ENCODE measurements around the gene SOWAHA.
A peak's percentile ranks its signal among the peaks of the same experiment; 100 is the strongest.

SOWAHA gene

DNA sequence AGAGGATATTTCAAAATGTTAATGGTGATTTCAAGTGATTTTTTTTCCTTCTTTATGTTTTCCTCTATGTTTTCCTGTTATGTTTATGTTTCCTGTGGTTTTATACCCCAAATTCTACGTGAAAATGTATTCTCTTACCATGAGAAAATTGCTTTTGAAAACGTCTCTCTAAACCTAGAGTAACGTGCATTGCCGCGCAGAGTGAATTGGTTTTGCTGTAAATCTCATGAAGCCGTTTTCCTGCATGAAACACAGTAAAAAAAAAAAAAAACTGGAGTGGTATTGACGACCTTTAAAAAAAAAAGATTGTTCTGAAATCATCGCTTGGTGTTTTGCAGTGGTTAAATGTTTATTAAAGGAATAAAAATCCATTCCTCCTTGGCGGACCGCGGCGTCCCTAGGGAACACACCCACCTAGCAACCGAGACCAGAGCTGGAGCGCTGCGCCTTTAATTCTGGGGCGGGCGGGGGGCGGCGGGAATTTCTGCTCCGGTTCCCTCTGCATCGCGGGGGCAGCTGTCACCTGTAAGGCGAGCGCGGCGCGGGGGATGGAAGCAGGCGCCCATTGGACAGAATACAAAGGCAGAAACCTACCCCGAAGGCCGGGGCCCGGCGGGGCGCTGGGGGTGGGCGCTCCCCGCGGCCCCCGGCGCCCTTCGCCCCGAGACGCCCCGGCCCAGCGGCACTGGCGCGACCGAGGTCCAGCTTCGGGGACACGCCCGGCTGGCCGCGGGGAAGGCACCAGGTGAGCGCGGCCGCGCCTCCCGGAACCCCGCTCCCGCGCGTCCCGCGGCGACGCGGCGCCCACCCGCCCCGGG, at the start of gene SOWAHA:
Gene SOWAHA (plus strand): TSS at position 522 of the 818 bp plus-strand sequence. CDS start 320 bp downstream, outside the sequence.
- H3K4me1 Mint-ChIP-seq, result peaks cover 11% of the 10 kb centered on the region
- DNase-seq, result no peak
- no peak within 1 kb of the TSS for H3K27ac Mint-ChIP-seq
- peak within 1 kb of the TSS; percentile 68 to 73 for H3K4me3 Mint-ChIP-seq
- ATAC-seq, result peak; percentile 29
- H3K27me3 Mint-ChIP-seq, result peaks cover 60% of the 10 kb centered on the region
- no peaks in the 10 kb centered on the region for H3K9me3 Mint-ChIP-seq

DNA sequence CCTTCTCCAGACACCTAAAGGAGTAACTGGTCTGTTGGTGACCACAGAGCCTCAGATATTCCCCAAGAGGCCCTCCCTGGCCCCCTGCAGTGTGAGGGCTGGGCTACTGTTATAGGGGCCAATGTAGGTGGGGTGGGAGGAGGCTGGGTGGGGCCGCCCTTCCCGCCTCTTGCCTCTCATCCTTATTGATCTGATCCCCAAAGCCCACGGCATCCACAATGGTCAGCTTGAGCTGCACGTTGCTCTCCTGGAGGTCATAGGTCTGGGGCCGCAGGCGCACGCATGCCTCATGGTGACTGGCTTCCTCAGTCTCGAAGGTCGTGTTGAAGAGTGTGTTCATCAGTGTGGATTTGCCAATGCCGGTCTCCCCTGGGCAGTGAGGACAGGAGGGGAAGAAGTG, 49.1 kb upstream of the SOWAHA start:
- ATAC-seq (no peak), DNase-seq (no peak)
- Mint-ChIP-seq H3K4me1 (peaks cover 7% of the 10 kb centered on the region), H3K4me3 (no peak overlapping the region), H3K9me3 (no peaks in the 10 kb centered on the region), H3K27me3 (no peaks in the 10 kb centered on the region), H3K27ac (no peak overlapping the region)

DNA sequence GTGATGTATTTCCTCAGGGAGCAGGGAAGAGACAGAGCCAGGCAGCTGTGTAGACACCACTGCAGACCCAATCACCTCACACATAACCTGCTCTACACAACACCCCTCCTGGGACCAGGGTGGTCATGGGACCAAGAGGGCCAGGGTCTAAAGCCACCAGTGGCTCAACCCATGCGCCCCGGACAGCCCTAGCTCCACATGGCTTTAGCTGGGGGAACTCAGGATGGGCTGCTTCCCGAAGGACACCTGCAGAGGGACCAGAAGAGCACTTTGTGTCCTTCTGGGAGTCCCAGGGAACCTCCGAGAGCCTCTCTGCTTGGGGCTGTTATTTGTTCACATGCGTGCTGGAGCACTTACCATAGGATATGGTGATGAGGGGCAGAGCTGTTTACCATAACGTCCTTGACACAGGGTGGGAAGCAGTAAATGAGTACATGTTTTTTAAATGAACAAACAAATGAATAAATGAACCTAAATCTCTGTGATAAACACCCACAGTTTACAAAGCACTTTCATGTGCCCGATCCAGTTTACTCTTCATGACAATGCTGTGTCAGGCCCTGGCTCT, 48.3 kb upstream of the SOWAHA start:
- no peak overlapping the region for H3K4me3 Mint-ChIP-seq
- H3K4me1 Mint-ChIP-seq, result peaks cover 7% of the 10 kb centered on the region
- ATAC-seq (no peak), DNase-seq (no peak)
- no peaks in the 10 kb centered on the region for H3K27me3 Mint-ChIP-seq
- no peaks in the 10 kb centered on the region for H3K9me3 Mint-ChIP-seq
- no peak overlapping the region for H3K27ac Mint-ChIP-seq

DNA sequence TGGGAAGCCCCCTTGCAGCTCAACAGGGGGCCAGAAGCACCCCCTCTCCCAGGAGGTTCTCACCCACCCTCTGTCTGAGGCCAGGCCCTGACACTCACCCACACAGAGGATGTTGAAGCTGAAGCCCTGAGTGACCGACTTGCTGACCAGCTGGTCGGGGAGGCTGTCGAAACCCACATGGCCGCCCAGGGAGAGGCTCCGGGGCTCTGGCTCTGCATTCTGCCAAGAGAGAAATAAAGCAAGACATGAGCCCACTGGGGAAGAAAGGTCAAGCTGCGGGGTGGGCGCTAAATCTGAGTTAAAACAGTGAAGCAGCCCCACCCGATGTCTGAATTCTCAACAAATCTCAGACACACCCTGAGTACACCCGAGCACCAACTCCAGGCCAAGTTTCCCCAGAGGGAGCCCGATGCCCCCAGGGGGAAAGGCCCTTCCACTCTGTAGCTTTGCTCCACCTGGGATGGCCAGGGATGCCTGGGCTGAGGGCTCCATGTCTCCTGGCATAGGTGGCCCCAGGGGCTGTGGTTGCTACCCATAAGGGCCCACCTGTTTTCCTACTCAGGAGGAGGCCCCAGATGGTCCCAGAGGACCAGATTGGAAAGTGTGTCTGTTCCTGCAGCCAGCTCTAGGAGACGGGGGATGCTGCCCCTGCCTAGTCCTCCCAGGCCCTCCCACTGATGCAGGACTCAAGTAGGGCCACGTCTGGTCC, 47.6 kb upstream of the SOWAHA start:
- H3K27ac Mint-ChIP-seq, result peak overlapping the region in 1 of 2 donors; percentile 22
- H3K27me3 Mint-ChIP-seq, result no peaks in the 10 kb centered on the region
- ATAC-seq, result no peak

DNA sequence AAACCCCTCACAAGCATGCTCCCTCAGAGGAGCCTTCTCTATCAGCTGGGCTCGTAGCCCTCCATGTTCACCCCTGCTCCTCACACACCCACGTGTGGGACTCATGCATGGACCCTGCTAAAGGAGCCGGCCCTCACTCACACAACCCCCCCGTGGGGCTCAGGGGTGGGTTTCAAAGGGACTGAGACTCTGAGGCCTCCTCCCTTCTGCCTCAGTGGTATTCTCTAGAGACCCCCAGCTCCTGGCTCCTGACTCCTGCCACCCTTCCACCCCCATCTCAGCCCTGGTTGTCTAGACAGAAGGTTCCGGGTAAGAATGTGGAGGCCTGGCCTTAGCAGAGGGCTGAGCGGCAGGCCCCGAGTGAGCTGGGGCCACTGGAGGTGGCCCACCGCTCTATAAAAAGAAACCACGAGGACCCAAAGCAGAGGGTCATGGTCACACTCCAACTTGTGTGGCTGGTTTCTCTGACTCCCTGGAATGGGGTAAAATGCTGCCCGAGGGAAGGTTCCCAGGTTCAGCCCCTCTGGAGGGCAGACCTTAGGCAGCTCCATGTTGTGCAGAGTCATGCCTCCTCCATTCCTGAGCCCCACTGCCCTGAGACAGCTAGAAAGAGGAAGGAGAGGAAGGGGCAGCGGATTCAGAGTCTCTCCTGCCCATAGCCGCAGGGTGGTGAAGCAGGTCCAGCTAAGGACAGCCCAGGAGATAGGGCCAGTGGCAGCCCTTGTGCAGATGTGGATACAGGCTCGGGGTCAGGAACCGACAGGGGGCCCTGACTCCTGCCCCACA, 46.9 kb upstream of the SOWAHA start:
- peak overlapping the region in 1 of 2 donors; percentile 22 for H3K27ac Mint-ChIP-seq
- H3K9me3 Mint-ChIP-seq, result no peaks in the 10 kb centered on the region
- no peak overlapping the region for H3K4me3 Mint-ChIP-seq
- peaks cover 7% of the 10 kb centered on the region for H3K4me1 Mint-ChIP-seq
- ATAC-seq (no peak), DNase-seq (no peak)
- H3K27me3 Mint-ChIP-seq, result no peaks in the 10 kb centered on the region

More for the DNA sequence above, 47.6 kb upstream of the SOWAHA start:
- Mint-ChIP-seq H3K9me3 (no peaks in the 10 kb centered on the region), H3K4me3 (no peak overlapping the region), H3K4me1 (peaks cover 7% of the 10 kb centered on the region)
- no peak for DNase-seq

DNA sequence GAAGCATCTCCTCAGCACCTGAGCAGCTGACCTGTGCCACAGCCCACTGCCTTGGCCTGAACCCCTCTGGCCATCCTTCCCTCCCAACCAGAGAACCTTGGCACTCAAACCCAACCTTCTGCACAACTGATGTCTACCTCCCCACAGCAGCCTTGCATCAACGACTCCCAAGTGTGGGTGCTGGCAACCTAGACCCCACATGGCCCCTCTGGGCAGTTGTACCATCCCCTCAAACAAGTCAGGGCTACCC, 46.4 kb upstream of the SOWAHA start:
- DNase-seq, result no peak
- Mint-ChIP-seq H3K4me3 (no peak overlapping the region), H3K4me1 (peaks cover 7% of the 10 kb centered on the region), H3K27ac (no peak overlapping the region), H3K9me3 (no peaks in the 10 kb centered on the region), H3K27me3 (no peaks in the 10 kb centered on the region)
- no peak for ATAC-seq

DNA sequence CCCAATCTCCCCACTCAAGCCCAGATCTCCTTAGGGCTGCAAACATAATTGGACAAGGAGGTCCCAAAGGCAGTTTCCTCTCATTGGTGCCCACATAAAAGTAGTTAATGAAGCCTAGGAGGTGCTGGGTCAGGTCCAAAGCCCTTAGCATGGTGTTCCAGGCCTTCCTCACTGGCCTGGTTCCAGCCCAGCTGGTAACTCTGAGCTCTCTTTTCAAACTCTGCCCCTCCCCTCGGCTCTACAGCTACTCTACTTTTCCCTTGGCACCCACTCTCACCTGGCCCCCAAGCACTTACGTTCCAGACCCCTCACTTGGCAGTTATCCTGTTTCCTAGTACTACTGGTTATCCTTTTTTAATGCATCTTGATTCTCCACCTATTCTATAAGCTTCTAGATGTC, 46.0 kb upstream of the SOWAHA start:
- peaks cover 7% of the 10 kb centered on the region for H3K4me1 Mint-ChIP-seq
- no peak overlapping the region for H3K4me3 Mint-ChIP-seq
- H3K9me3 Mint-ChIP-seq, result no peaks in the 10 kb centered on the region
- no peaks in the 10 kb centered on the region for H3K27me3 Mint-ChIP-seq
- no peak for ATAC-seq
- DNase-seq, result no peak
- no peak overlapping the region for H3K27ac Mint-ChIP-seq

DNA sequence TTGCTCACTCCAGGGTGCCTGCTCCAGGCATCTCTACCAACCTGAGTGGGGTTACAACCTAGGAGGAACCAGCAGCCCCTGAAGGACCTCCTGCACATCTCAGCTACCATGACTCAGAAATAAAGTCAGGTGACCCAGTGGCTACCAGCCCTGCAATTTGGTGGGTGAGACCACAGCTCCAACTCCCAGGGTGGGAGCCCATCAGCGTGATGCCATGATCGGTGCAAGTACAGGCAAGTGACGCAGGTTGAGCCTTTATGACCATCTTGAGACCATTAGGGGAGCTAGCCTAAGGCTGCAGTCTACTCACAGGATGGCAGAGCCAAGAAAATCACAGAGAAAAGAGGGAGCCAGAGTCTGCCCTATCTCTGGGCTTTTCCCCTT, 44.6 kb upstream of the SOWAHA start:
- DNase-seq, result no peak
- Mint-ChIP-seq H3K4me3 (no peak overlapping the region), H3K4me1 (peaks cover 7% of the 10 kb centered on the region), H3K9me3 (no peaks in the 10 kb centered on the region), H3K27ac (no peak overlapping the region), H3K27me3 (no peaks in the 10 kb centered on the region)
- no peak for ATAC-seq

DNA sequence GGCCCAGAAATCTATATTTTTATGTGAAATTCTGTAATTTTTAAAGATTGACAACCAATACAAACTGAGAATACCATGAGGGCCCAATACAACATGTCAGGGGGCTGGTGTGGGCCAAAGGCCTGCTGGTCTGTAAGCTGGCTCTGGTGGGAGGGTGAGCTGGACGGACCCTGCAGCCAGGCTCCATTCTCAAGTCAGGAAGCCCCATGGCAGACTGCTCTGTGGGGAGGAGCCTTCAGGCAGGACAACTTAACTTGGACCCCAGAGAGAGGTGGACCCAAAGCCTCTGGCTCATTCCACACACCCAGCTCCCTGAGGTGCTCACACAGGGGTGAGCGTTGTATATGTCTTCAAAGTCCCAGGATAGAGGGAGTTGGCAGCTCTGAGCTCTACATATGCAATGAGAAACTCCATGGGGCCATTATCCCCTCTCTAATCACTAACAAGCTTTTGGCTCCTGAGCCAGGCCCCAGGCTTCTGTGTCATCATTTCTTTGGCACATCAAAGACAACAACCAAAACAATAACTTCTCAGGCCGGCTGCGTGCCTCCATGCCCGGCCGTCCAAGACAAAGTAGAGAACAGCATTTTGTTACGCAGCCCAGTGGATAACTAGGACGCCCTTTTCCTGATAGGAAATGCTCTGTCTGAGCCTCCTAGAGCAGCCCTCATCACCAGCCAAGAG, 42.5 kb upstream of the SOWAHA start:
- peaks cover 16% of the 10 kb centered on the region for H3K27me3 Mint-ChIP-seq
- ATAC-seq (no peak), DNase-seq (no peak)
- peaks cover 11% of the 10 kb centered on the region for H3K4me1 Mint-ChIP-seq
- H3K9me3 Mint-ChIP-seq, result no peaks in the 10 kb centered on the region
- no peak overlapping the region for H3K27ac Mint-ChIP-seq
- no peak overlapping the region for H3K4me3 Mint-ChIP-seq

DNA sequence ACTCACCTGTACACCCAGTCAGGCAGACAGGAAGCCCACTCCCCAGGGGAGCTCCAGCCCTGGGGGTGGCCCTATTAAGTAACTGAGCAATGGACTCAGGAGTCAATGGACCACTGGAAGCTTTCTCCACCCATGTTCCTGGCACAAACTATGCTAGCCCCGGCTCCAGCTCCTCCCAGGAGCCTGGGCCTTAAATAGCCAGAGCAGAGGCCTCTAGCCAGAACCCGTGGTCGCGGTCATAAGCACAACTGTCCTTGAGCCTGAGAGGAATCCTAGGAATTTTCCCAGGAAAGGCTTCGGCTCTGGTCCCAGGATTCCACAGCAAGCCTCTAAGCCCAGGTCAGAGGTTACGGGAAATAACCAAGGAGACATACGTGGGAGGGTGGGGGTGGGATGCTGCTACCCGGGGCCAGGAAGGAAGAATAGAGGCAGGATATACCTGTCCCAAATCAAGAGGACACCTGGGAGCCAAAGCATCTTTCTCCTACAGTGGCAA, 41.6 kb upstream of the SOWAHA start:
- DNase-seq (no peak), ATAC-seq (no peak)
- peaks cover 20% of the 10 kb centered on the region for H3K4me1 Mint-ChIP-seq
- no peak overlapping the region for H3K4me3 Mint-ChIP-seq
- H3K9me3 Mint-ChIP-seq, result no peaks in the 10 kb centered on the region
- peaks cover 16% of the 10 kb centered on the region for H3K27me3 Mint-ChIP-seq
- no peak overlapping the region for H3K27ac Mint-ChIP-seq

DNA sequence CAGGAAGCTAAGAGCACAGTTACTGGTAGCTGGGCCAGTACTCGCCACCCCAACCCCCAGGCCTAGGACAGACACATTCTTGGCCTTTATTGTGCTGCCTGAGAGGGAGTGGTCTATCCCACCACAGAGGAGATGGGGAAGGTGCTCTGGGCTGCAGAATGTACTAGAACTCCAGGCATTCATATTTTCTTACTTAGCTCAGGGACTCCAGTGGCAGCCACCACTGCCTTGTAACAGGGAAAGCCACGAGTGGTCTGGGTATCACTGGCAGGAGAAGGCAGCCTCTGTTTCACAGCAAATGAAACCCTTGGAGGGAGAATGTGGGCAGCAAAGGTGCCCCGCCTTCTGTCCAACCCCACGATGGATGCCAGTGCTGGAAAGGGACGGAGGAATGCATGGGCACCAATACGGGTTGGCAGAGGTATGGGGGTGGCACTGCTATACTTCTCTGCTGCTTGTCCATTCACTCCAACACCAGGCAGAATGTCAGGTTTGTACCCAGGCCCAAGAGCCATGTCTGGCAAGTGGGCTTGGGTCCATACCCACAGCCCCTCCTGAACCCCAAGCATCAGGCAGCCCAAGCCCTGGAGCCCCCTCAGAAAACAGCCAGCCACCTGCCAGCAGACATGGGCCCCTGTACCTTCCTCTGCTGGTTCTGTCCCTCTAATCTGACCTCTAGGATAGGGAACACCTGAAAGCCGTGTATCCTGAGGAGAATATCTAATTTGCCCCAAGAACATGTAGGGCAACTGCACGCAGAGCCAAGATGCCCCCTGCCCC, 40.6 kb upstream of the SOWAHA start:
- ATAC-seq, result no peak
- no peak overlapping the region for H3K4me3 Mint-ChIP-seq
- H3K27me3 Mint-ChIP-seq, result peaks cover 16% of the 10 kb centered on the region
- DNase-seq, result no peak
- H3K27ac Mint-ChIP-seq, result no peak overlapping the region
- H3K9me3 Mint-ChIP-seq, result no peaks in the 10 kb centered on the region
- peaks cover 21% of the 10 kb centered on the region for H3K4me1 Mint-ChIP-seq

DNA sequence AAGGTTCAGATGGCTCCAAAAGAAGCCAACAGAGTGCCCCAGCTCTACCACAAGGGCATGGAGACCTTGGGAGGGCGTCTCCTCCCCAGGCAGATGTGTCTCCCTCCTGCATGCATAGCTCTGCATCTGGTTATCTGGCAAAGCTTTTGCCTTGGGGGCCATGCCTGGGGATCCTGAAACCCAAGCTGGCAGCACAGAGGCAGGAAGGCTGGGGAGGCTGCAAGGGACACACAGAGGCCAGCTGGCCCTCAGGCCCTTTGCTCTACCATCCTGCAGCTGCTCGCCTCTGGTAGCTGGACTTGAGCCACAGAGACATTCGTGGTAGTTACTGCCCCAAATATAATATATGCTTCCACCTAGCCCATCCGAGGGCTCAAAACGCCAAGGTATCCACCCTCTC, 40.0 kb upstream of the SOWAHA start:
- H3K27ac Mint-ChIP-seq, result peak overlapping the region in 1 of 2 donors; percentile 81
- no peak overlapping the region for H3K4me3 Mint-ChIP-seq
- no peaks in the 10 kb centered on the region for H3K9me3 Mint-ChIP-seq

DNA sequence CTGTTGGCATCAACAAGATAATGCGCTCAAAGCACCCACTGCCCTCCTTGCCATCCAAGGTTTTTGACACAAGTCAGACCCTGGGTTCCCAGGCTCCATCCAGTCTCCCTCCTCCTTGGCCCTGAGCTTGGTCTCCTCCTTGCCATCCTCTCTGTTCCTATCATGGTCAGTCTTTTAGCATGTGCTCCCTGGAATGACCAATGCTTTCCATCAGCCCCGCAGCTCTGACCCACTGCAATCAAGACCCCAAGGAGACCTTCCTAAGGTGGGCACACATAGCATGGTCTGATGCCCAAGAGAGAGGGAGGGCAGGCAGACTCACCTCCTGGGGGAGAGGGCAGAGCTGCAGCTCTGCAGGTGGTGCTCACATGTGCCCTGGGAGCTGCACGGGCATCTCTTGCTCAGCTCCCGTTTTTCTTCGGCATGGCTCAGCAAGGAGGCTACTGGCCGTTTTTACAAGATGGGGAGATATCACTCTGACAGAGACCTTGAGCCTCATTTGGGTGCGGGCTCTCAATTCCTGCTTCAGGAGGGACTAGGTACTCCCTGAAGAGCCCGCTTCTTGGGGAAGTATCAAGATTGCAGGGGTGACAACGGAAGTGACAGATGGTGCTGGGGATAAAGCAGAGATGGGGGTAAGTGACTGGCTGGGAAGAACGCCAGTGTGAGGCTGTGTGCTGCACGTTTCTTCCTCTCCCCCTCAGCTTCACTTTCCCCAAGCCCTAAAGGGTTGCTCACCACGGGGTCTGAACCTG, 39.3 kb upstream of the SOWAHA start:
- Mint-ChIP-seq H3K9me3 (no peaks in the 10 kb centered on the region), H3K27ac (peak overlapping the region in 1 of 2 donors; percentile 81), H3K4me3 (no peak overlapping the region), H3K4me1 (peaks cover 23% of the 10 kb centered on the region), H3K27me3 (peaks cover 28% of the 10 kb centered on the region)
- ATAC-seq, result no peak
- DNase-seq, result no peak

More for the DNA sequence above, 40.0 kb upstream of the SOWAHA start:
- Mint-ChIP-seq H3K4me1 (peaks cover 25% of the 10 kb centered on the region), H3K27me3 (peaks cover 21% of the 10 kb centered on the region)
- DNase-seq (no peak), ATAC-seq (no peak)

DNA sequence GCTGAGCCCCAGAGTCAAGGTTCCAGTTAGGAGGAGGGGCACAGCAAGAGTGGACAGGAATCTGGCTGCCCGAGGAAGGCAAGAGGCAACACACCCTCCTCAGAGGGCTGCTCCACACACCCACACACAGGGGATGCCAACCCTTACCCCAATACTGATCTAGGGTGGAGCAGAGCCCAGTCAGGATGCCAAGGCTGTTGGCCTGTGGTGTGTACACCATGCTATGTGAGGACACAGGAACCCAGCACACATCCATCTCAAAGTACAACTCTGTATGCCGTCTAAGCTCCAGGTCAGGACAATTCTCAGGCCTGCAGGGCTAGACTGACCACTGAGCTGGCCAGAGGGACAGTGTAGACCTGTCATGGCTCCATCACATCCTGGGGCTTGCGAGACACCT, 38.7 kb upstream of the SOWAHA start:
- ATAC-seq, result no peak
- Mint-ChIP-seq H3K27me3 (peaks cover 34% of the 10 kb centered on the region), H3K4me1 (peaks cover 23% of the 10 kb centered on the region), H3K4me3 (no peak overlapping the region), H3K9me3 (no peaks in the 10 kb centered on the region), H3K27ac (no peak overlapping the region)
- no peak for DNase-seq

All from stimulated activated naive CD8-positive, alpha-beta T cell treated with anti-CD3 and anti-CD28 coated beads, Interleukin-15, amount 100 ng/mL, for 72 hours (primary cell).